ENCODE results near the gene SUPT4H1.
"Not testable (repeated sequence)": the region's sequence is repeated elsewhere in the genome, so short reads cannot be mapped to it uniquely, and the experiment has no call there.

SUPT4H1 gene

GRCh38 chr17:58351831-58352595 is at the start of gene SUPT4H1:
Gene SUPT4H1, minus strand, starts transcription at chr17:58352201. Its CDS starts 66 bp downstream, at chr17:58352135.
- DNase-seq (ENCODE audit: low read depth) = peak; percentile 81

- DNase-seq (ENCODE audit: low read depth) = no peak
Observed at GRCh38 chr17:58401287-58401686, 49.3 kb upstream of the SUPT4H1 start.

DNA sequence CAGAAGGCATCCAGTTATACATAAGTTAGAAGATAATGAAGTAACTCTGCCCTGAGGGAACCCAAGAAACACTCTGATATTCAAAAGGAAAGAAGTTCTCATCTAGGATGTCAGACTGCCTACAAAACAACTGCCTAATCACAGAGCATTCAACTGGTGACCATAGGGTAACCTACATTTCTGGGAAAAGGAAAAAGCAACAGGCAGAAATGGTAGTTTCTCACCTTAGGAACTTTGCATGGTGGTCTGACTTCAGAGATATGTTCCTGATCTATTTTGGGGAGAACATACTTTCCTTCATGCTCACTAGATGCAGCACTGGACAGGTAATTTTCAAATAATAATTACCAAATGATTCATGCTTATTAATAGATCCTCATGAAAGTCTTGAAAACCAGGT is 48.8 kb upstream of the SUPT4H1 start:
- no peak for DNase-seq (ENCODE audit: low read depth)

DNA sequence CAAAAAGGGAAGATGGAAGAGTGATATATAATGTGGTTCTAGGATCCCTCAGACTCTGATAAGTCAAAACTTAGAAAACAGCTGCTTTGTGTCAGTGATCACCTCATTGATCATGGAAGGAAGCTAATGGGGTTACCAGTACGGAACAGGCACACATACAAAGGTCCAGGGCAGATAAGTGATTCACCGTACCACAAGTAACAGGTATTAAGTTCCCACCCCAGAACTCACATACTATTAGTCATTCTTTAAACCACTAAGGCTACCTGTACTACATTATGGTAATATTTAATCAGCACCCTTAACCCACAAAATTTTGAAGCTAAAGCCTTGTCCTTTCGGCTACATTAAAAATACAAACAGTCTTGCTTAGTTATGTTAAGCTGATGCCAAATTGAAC is 48.0 kb upstream of the SUPT4H1 start:
- no peak for DNase-seq (ENCODE audit: low read depth)

DNA sequence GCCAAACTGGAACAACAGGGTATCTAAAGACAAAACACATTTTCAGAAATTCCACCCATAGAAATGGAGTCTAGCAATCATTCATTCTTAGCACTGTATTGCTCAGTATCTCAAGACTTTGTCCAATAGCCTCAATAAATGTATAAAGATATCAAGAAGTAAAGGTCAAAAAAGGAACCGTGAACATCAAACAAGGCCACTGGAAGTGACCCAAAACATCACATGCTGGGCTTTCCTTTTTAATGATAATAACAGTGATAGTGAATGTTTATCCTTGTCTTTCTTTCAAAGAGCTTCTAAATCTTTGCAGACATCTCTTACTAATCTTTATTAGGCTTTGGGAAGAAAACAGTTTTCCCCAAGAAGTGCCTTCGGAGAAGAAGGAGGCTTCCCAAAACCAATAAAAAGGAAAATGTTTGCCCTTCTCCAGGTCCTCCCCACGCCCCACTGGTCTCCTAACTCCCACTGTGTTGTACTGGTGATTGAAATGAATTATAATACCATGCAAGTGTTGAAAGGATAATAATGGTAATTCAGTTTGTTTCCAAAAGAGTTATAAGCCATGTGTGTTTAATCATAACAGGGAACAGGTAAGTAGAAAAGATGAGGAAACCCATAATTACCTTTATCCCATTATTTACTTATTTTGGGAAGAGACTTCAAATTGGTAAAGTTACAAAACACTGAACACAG is 46.7 kb upstream of the SUPT4H1 start:
- no peak for DNase-seq (ENCODE audit: low read depth)

DNA sequence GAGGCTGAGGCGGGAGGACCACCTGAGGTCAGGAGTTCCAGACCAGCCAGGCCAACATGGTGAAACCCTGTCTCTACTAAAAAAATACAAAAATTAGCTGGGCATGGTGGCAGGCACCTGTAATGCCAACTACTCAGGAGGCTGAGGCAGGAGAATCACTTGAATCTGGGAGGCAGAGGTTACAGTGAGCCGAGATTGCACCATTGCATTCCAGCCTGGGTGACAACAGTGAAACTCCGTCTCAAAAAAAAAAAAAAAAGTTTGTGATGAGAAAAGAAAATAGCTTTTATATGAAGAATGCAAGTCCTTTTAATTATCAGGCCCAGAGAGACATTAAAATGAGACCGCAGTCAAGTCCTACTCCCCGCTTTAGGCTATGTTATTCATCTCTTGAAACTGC is 45.4 kb upstream of the SUPT4H1 start:
- DNase-seq (ENCODE audit: low read depth) = not testable (repeated sequence)

DNA sequence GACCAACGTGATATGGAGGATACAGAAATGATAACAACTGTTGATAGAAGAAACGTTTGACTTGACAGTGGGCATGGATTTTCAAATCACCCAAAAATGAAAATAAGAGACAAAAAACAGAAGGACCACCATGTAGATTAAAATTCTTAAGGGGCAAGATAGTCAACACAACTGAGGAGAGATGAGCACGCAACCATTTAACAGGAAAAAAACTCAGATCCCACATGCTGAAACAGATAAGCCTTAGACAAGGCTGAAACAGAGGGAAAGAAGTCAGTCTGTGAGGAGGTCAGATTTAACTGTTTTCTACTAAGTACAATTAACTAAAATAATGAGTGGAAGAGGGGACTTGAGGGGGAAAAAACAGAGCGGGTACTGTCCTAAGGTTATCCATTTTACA is 44.2 kb upstream of the SUPT4H1 start:
- DNase-seq (ENCODE audit: low read depth) = no peak

- no peak for DNase-seq (ENCODE audit: low read depth)
Observed at GRCh38 chr17:58394534-58395223, 42.7 kb upstream of the SUPT4H1 start.

DNA sequence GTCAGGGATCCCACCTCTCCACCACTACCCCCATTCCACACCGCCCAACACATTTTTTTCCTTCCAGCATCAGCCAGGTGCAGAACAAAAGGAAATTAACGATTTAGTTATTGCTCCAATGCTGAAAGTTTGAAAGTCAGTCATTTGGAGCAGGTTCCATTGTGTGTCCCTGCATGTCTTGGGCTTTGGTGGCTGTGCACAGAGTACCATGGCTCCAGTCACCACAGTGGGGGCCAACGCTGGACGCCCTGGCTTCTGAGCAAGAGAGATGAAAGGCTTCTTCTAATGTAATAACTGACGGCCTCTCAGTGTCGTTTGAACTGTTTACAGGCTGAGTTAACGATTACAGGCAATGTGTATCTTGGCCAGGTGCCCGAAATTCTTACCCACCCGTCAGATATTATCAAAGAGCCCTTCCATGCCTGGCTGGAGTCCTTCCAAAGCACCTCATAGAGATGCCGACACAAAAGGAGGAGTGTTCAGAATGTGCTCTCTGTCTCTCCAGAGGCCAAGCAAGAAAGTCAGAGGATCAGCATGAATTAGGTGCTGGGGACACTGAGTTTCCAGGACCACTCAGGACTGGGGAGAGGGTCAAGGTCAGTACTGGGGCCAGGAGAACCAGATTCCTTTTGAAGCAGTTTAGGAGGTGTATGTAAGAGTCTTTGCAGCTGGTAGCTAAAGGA is 39.4 kb upstream of the SUPT4H1 start:
- no peak for DNase-seq (ENCODE audit: low read depth)

GRCh38 chr17:58390884-58391283 is 38.9 kb upstream of the SUPT4H1 start:
- DNase-seq (ENCODE audit: low read depth) = no peak

- no peak for DNase-seq (ENCODE audit: low read depth)
Observed at GRCh38 chr17:58388302-58389190, 36.5 kb upstream of the SUPT4H1 start.

DNA sequence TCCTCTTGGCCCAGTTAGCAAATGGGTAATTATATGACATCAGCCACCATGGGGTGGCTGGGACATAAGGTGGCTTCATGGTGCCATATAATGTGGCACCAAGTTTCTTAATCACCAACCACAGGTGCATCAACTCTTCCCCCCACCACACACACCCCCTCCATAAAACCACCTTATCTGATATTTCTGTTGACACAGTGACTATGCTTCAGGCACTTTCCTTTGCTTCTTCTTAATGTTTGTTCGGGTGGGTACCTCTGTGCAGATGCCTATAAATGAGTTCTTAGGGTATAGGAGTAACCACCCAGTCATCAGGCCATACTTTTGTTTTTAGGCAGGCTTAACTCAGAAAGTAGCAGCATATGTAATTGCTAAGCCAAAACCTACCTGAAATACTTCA is 35.8 kb upstream of the SUPT4H1 start:
- no peak for DNase-seq (ENCODE audit: low read depth)

- DNase-seq (ENCODE audit: low read depth) = no peak
Observed at GRCh38 chr17:58386708-58387107, 34.7 kb upstream of the SUPT4H1 start.

GRCh38 chr17:58385359-58385899 is 33.4 kb upstream of the SUPT4H1 start:
- DNase-seq (ENCODE audit: low read depth) = no peak

DNA sequence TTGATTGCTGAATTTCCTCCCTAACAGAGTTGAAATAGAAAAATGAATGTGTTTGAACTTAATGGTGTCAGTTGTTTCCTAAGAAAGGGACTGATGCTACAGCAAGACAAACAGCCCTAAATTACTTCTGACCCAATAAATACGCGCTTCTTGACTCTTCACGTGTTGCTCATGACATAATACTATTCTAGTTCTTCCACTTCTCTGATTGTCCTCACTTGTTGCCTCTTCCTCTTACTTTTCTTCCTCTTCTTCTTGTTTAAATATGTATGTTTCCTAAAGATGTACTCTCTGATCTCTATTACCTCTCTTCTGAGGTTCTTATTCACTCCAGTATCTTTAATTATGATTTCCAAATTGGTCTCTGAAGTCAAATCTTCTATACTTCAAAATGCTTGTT is 32.9 kb upstream of the SUPT4H1 start:
- DNase-seq (ENCODE audit: low read depth) = no peak

GRCh38 chr17:58383892-58384462 is 32.0 kb upstream of the SUPT4H1 start:
- no peak for DNase-seq (ENCODE audit: low read depth)

DNA sequence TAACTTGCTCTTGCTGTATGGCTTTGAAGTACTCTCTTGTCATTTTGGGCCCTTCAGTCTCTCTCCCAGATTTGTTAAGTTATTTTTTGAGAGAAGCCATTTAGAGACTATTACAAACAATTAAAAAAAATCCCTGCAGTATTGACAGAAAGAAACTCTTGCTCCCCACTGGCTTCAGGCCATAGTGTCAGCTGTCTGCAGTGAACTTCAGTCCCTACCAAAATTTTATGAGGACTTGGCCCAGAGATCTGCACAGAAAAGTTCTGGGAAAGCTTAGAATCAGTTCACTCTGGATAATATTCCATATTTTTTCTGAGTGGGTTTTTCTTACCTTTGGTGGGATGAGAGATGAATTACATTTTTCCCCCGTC is 30.9 kb upstream of the SUPT4H1 start:
- DNase-seq (ENCODE audit: low read depth) = no peak

- no peak for DNase-seq (ENCODE audit: low read depth)
Observed at GRCh38 chr17:58382108-58382871, 30.3 kb upstream of the SUPT4H1 start.

DNA sequence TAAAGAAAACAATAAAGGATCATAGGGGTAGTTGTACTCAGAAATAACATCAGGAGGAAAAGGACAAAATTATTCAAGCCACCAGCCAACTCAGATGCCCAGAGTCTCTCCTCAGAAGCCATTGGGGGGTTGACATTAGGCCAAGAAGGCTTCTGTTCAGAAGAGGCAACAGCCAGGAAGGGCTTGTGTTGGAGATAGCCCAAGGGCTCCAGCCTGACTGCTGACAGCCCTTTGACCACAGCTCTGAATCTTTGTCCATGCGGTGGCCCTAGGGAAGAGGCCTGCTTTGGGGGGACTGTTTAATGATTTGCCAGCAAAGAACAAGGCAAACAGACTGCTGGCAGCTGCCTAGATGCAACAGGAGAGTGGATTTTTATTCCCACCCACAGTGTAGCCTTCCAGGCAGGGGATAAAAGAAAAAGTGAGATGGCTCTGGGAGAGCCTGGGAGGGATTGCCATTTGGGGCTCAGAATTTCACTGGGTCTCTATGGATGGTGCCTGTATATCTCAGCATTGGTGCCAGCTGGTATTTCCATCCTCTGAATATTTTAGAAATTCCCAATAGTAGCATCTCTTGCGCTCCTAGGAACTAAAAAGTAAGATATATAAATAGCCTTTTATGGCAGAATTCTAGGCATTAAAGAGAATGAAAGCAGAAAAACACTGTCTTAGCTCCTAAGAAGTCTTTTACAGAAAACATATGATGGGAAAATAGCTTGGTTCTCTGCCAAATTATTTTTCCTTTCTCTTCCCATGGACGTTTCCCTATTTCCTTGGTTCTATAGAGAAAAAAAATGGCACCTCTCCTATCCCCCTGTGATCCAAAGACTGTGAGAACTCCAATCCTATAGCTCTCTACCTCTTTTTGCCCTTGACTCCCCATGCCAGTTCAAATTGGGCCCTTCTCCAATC is 29.4 kb upstream of the SUPT4H1 start:
- DNase-seq (ENCODE audit: low read depth) = no peak

Measured in stimulated activated CD8-positive, alpha-beta memory T cell treated with anti-CD3 and anti-CD28 coated beads, Interleukin-15, amount 100 ng/mL, for 24 hours (primary cell).